GM19023 (cell line): Measurements from ENCODE around the gene RAB40C.

Experiments used
- ATAC-seq: cut with Tn5 transposase; IDR thresholded peaks from one replicate; pipeline ENCODE4 v1.9.1; 2021; ENCODE audit warnings: mild to moderate bottlenecking, moderate library complexity; ENCODE audit not compliant: unreplicated experiment

Gene RAB40C

GRCh38 chr16:608019-608418 lies 18.2 kb downstream of the RAB40C start:
- ATAC-seq, result no peak

DNA sequence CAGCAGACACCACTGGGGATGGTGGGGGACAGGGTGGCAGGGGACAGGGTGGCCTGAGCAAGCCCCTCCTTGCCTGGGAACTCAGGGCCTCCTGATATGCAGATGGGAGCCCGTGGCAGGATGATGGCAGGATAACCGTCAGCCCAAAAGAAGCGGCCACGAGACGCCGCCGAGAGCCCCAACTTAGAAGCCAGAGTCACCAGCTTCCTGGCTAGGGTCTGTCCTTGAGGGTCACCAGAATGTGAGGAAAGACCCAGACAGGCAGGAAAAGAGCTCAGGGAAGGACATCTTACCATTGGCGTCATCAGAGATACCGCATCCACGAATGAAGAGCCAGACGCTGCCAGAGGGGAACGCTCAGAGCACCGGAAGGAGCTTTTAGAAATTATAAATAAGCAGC lies 19.4 kb downstream of the RAB40C start:
- no peak for ATAC-seq

DNA sequence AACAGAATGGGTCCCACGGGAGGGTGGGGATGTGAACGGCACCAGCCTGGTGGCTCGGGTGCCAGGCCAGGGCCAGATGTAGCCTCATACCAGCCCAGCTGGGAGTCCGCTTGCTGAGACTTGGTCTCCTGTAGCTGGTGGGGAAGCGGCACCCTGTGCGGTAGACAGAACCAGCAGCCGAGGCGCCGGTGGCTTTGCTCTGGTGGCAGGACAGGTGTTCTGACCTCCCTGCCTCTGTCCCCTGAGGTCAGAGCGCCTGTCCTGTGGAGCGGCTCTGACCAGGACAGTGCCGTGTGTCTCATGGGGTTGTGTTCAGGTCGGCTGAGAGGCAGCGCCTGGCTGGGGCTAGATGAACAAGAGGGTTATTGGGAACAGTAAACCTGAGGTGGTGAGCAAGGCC lies 20.1 kb downstream of the RAB40C start:
- ATAC-seq, result no peak

DNA sequence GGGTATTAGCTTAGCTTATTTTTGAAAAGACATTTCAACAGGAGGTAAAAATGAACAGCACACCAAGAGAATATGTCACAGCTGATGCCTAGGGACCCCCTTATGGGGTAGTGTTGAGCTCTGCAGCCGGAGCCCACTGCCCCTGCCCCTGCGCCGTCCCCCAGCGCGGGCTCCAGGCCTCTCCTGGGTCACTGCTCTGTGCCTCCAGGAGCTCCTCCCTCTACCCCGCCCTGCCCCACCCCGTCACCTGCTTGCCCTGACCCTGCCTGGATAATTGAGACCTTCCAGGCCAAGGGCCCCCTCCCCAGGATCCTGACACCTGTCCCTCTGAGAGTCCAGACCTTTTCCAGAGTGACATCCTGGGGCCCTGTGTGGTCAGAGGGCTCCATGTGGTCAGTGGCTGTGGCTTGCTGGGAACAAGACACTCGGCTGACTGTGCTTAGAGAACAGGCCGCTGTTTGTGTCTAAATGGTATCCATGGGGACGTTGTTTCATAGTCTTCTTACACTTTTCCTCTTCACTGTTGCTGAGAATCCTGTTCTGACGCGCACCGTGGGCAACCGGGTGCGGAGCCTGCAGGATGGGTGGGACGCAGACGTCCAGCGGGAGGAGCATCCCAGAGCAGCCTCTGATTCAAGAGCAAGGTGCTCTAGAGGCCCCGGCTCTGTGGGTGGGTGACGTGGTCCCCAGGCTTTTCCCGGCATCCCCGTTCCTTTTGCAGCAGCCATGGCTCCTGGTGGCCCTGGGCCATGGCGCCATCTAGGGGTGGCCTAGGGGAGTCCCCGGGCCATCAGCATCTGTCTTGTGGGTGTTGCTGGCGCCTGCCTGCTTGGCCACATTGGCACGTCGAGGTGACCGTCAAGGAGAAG lies 20.9 kb downstream of the RAB40C start:
- ATAC-seq, result no peak

DNA sequence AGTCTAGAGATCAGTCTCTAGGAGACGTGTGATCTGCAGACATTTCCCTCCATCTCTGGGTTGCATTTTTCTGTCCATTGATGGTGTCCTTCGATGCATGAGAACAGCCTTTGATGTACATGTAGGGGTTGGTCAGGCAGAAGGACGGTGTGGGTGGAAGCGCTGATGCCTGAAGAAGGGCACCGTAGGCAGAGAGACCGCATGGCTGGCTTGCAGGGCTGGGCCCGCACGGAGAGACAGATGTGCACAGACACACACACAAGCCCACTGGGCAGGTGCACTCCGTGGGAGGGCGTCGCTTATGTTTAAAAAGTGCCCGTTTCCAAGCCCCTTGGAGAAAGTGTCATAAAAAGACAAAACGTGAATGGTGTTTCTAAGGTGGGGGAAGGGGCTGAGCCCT lies 25.3 kb downstream of the RAB40C start:
- ATAC-seq, result no peak

DNA sequence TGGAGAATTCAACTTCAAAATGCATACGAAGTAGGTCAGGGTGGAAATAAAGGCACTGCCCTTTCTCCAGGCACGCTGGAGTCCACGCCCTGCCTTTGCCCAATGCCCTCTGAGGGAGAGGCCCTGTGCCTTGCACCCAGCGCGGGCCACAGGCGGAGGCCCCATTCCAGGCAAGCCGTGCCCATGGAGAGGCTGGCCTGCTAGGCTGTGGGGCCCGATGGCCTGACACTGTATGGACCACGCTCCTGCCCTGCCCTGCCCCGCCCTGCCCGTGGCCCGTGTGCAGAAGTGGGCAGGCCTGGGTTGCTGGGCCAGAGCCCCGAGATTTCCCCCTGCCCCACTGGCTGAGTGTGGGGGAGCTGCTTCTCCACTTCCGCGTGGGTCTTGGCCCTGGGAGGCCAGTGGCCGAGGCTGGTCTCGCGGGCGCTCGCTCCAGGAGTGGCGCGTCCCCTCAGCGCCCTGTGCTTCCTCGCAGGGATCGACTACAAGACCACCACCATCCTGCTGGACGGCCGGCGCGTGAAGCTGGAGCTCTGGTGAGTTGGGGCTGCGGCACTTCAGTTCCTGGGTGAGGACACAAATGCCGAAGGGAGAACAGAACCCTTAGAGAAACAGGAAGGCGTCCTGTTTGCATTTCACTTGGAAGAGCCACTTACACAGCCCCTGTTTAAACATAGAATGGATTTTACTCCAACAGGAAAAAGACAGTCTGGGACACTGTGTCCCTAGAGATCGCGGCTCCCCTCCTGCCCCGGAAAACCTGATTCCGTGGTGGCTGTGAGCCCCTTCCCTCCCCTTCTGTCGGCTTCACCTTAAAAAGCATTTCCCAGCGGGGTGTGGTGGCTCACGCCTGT lies 27.1 kb downstream of the RAB40C start:
- no peak for ATAC-seq

DNA sequence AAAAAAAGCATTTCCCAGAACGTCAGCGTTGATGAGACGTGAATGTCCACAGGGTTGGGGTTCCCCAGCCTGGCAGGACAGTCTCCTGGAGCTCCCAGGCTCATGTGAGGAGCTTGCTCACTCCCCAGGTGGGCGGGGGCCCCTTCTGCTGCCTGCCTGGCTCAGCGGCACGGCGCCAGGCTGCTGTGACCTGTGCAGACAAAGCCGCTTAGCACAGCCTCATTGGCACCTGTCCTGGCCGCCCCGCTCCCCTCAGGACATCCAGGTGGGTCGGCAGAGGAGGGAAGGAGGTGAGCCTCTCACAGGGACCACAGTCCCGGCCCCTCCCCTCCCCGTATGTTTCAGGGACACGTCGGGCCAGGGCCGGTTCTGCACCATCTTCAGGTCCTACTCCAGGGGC lies 28.0 kb downstream of the RAB40C start:
- ATAC-seq, result no peak

DNA sequence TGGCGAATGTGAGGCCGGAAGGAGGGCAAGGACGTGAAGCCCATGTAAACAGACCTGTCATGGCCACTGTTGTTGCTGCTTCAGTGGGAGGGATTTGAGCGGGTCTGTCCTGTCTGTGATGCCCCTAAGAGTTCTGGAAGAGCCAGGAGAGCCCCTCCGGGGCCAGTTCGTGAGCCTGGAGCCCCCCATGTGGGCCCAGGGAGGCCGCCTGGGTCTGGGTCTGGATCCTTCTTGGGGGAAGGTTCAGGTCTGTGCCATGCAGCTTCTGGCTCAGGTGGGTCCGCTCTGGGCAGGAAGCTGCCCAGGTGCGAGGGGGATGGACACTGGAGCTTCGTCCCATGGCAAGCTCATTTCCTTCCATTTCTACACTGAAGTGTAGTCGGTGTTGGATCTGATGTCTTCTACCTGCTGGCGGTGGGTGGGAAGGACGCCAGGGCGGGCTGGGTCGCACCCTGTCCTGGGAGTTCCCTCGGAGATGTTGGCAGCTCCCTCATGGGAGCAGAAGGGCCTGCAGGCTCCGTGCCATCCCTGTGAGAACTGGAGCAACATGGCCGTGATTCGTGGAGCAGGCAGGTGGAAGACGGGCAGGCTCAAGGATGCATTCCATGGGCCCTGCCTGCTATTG lies 29.7 kb downstream of the RAB40C start:
- ATAC-seq, result no peak

GRCh38 chr16:620700-621525 lies 31.0 kb downstream of the RAB40C start:
- no peak for ATAC-seq

DNA sequence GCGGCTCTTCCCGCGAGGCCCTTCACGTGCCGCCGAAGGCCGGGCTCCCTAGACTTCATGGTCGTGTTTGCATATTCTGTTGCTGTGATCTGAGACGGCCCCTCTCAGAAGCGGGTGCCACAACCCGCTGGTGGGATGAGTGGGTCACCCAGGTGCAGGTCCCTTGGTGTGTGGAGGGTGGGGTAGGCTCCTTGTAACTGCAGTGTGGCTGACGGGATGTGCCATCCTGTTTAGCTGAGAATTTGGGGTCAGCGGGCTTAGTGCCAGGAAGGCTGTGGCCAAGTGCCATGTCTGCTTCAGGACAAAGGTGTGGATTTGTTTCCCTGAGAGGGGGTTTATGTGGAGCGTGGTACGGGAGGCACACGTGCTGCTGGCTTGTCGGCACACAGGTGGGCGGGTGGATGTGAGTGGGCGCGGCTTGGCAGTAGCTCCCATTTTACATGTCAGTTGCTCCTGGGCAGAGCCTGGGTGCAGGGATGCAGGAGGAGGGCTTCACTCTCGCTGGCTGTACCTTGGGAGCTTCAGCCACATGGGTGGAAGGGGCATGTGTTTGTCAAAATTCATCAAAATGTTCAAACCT lies 31.8 kb downstream of the RAB40C start:
- ATAC-seq, result no peak

DNA sequence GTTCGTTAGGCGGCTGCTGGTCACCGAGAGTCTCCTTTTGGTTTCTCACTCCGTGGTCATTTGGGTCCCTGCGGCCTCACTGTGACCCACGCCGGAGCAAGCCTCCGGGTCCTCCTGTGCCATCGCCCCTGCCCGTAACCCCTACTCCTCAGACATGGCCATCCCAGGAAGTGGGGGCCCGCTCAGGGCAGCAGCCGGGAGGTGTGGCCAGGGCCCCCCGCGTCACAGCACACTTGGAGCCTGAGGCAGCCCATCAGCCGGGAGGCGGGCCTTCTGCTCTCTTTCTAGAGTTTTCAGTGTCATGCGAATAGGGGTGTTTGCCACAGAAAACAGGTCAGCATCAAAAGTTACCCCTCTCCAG lies 33.0 kb downstream of the RAB40C start:
- ATAC-seq, result no peak

GRCh38 chr16:624526-625070 lies 34.7 kb downstream of the RAB40C start:
- no peak for ATAC-seq

DNA sequence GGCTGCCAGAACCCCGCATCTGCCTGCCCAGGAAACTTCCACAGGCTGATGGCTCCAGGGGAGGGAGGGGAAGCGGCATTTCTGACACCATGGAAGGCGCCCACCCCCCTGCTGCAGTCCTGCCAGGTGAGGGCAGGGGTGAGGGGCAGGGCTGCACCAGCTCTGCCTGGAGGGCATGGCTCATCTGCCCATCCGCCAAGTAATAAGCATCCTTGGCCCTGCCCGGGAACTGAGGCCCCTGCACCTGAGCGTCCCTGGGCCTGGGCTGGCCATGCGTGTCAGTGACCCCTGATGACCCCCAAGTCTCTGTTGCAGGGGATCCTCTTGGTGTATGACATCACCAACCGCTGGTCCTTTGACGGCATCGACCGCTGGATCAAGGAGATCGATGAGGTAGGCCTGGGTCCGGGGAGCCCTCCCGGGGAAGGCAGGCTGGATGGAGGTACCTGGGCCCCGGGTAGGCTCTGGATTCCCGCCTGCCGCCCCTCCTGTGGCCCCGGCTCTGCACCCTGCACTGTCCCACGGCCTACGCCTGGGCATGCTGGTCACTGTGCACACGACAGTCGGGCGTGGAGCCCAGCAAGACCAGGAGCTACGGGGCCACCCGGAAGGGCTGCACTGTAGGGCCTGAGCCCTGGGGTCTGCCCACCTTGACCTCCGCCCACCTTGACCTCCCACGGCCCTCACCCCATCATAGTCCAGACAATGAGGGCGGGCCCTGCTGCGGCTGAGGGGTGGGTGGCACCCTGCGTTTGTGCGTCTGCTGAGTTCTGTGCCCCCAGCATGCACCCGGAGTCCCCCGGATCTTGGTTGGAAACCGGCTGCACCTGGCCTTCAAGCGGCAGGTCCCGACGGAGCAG lies 35.5 kb downstream of the RAB40C start:
- no peak for ATAC-seq

GRCh38 chr16:625977-626765 lies 36.3 kb downstream of the RAB40C start:
- no peak for ATAC-seq

- ATAC-seq, result no peak
Observed at GRCh38 chr16:626787-627453, 37.1 kb downstream of the RAB40C start.

- ATAC-seq, result no peak
Observed at GRCh38 chr16:627454-628239, 37.8 kb downstream of the RAB40C start.
